HEK293 (cell line): ENCODE data around the gene CCDC63.

ENCODE experiments used
- CTCF ChIA-PET: fragments of 350-600 bp; formaldehyde crosslinking; extraction: SDS; loops from one replicate; lab custom pipeline; 2021; ENCODE audit warnings: antibody characterized with exemption; lab: Yijun Ruan, JAX
- POLR2A ChIA-PET: fragments of 300-600 bp; formaldehyde crosslinking; extraction: SDS; loops from one replicate; lab custom pipeline; 2020; ENCODE audit warnings: antibody characterized with exemption, inconsistent platforms; lab: Yijun Ruan, JAX
- H3K27ac ChIP-seq: fragments of 200-500 bp; sonication (Bioruptor generic); 2 replicates; pipeline ENCODE4 v1.5.1; 2014; ENCODE audit warnings: low read depth, low read length, control low read depth, inconsistent platforms; ENCODE audit errors: extremely low read depth
- H3K36me3 ChIP-seq, 2 experiments: fragments of 200-500 bp in 1 of 2; sonication (Bioruptor generic) in 1 of 2; 1 replicate in 1 of 2; 2 replicates in 1 of 2; pipeline ENCODE4 v1.5.1; 2014 to 2017; ENCODE audit warnings: inconsistent platforms in 2 of 2, low read length in 2 of 2; ENCODE audit not compliant: control insufficient read depth in 2 of 2, insufficient read depth in 1 of 2
- H3K4me1 ChIP-seq: fragments of 200-500 bp; sonication (Bioruptor generic); 2 replicates; pipeline ENCODE4 v1.5.1; 2014; ENCODE audit warnings: mild to moderate bottlenecking, low read length, inconsistent platforms; ENCODE audit not compliant: control insufficient read depth, insufficient read depth
- H3K4me3 ChIP-seq: 2 replicates; pipeline ENCODE4 v1.5.1; 2011; ENCODE audit warnings: low read depth, mild to moderate bottlenecking, control low read depth, low read length, moderate library complexity
- H3K9me3 ChIP-seq: fragments of 200-500 bp; sonication (Bioruptor generic); 2 replicates; pipeline ENCODE4 v1.5.1; 2014; ENCODE audit warnings: low read depth, low read length, inconsistent platforms; ENCODE audit not compliant: control insufficient read depth, insufficient read depth
- BCL11B ChIP-seq: fragments of 450-650 bp; formaldehyde crosslinking; IDR thresholded peaks from 2 replicates; pipeline ENCODE4 v1.5.1; 2016; ENCODE audit warnings: low read depth, missing biosample characterization, missing genetic modification characterization
- OSR2 ChIP-seq: fragments of 450-650 bp; formaldehyde crosslinking; IDR thresholded peaks from 2 replicates; pipeline ENCODE4 v1.5.1; 2016; ENCODE audit warnings: missing biosample characterization, missing genetic modification characterization
- TSHZ1 ChIP-seq: fragments of 450-650 bp; formaldehyde crosslinking; IDR thresholded peaks from 2 replicates; pipeline ENCODE4 v1.5.1; 2016; ENCODE audit warnings: missing biosample characterization, missing genetic modification characterization, borderline replicate concordance
- ZBTB6 ChIP-seq: fragments of 450-650 bp; formaldehyde crosslinking; IDR thresholded peaks from 2 replicates; pipeline ENCODE4 v1.5.1; 2017; ENCODE audit warnings: missing biosample characterization, missing genetic modification characterization
- ZNF362 ChIP-seq: fragments of 450-650 bp; formaldehyde crosslinking; IDR thresholded peaks from 2 replicates; pipeline ENCODE4 v1.5.1; 2016; ENCODE audit warnings: missing biosample characterization, missing genetic modification characterization
- ZNF394 ChIP-seq: fragments of 450-650 bp; formaldehyde crosslinking; IDR thresholded peaks from 2 replicates; pipeline ENCODE4 v1.5.1; 2016; ENCODE audit warnings: missing biosample characterization, missing genetic modification characterization, mild to moderate bottlenecking, moderate library complexity, borderline replicate concordance
- ZNF48 ChIP-seq: fragments of 450-650 bp; formaldehyde crosslinking; IDR thresholded peaks from 2 replicates; pipeline ENCODE4 v1.5.1; 2016; ENCODE audit warnings: missing biosample characterization, missing genetic modification characterization
- ZNF488 ChIP-seq: fragments of 450-650 bp; formaldehyde crosslinking; IDR thresholded peaks from 2 replicates; pipeline ENCODE4 v1.5.1; 2016; ENCODE audit warnings: missing biosample characterization, missing genetic modification characterization
- ZNF548 ChIP-seq: fragments of 450-650 bp; formaldehyde crosslinking; IDR thresholded peaks from 2 replicates; pipeline ENCODE4 v1.5.1; 2016; ENCODE audit warnings: missing biosample characterization, missing genetic modification characterization
- ZNF623 ChIP-seq: fragments of 450-650 bp; formaldehyde crosslinking; IDR thresholded peaks from 2 replicates; pipeline ENCODE4 v1.5.1; 2016; ENCODE audit warnings: missing biosample characterization, missing genetic modification characterization
- ZNF639 ChIP-seq: fragments of 450-650 bp; formaldehyde crosslinking; IDR thresholded peaks from 2 replicates; pipeline ENCODE4 v1.5.1; 2016; ENCODE audit warnings: missing biosample characterization, missing genetic modification characterization
- ZNF660 ChIP-seq: fragments of 450-650 bp; IDR thresholded peaks from 2 replicates; pipeline ENCODE4 v1.5.1; 2018; ENCODE audit warnings: missing biosample characterization, mild to moderate bottlenecking, missing genetic modification characterization
- ZNF692 ChIP-seq: fragments of 450-650 bp; formaldehyde crosslinking; IDR thresholded peaks from 2 replicates; pipeline ENCODE4 v1.5.1; 2016; ENCODE audit warnings: missing biosample characterization, missing genetic modification characterization
- ZNF837 ChIP-seq: fragments of 450-650 bp; formaldehyde crosslinking; IDR thresholded peaks from 2 replicates; pipeline ENCODE4 v1.5.1; 2016; ENCODE audit warnings: missing biosample characterization, missing genetic modification characterization
- ZNF843 ChIP-seq: fragments of 450-650 bp; formaldehyde crosslinking; IDR thresholded peaks from 2 replicates; pipeline ENCODE4 v1.5.1; 2016; ENCODE audit warnings: missing biosample characterization, missing genetic modification characterization

The CCDC63 gene

GRCh38 chr12:110841007-110841406, 5.8 kb upstream of the CCDC63 start (continued):
- no peak for TF ChIP-seq ZNF394 (tag by site-specific recombination)
- TF ChIP-seq ZNF48: no peak
- TF ChIP-seq ZNF362 (tag by site-specific recombination): no peak
- TF ChIP-seq ZNF639: no peak
- no peak for TF ChIP-seq ZBTB6 (tag by site-specific recombination)
- no peak for TF ChIP-seq ZNF692 (tag by site-specific recombination)
- TF ChIP-seq, all 188 proteins: peak for 0

GRCh38 chr12:110844131-110844530, 2.7 kb upstream of the CCDC63 start:
- no peak overlapping the region for H3K4me3 ChIP-seq
- H3K27ac ChIP-seq: no peak overlapping the region
- TF ChIP-seq ZNF843 (tag by site-specific recombination) (no peak), ZNF623 (tag by site-specific recombination) (no peak), ZNF488 (tag by site-specific recombination) (no peak), TSHZ1 (tag by site-specific recombination) (no peak), ZNF660 (tag by site-specific recombination) (no peak), ZNF837 (no peak), BCL11B (tag by site-specific recombination) (no peak), OSR2 (tag by site-specific recombination) (no peak), ZNF548 (no peak)
- TF ChIP-seq, all 188 proteins: peak for 0
- Histone ChIP-seq H3K4me1 (no peaks in the 10 kb centered on the region), H3K36me3 (no peaks in the 10 kb centered on the region), H3K9me3 (no peaks in the 10 kb centered on the region)
- POLR2A ChIA-PET: no interaction called here
- CTCF ChIA-PET: no interaction called here
